ENCODE results near the gene WFDC5. TPM values are rescaled to one million over a fixed set of nuclear protein-coding genes. Genes with fewer than 3 reads are reported as not detected.

Gene WFDC5
- total and polyA plus RNA-seq, 2 experiments from 2014 or later = not detected

DNA sequence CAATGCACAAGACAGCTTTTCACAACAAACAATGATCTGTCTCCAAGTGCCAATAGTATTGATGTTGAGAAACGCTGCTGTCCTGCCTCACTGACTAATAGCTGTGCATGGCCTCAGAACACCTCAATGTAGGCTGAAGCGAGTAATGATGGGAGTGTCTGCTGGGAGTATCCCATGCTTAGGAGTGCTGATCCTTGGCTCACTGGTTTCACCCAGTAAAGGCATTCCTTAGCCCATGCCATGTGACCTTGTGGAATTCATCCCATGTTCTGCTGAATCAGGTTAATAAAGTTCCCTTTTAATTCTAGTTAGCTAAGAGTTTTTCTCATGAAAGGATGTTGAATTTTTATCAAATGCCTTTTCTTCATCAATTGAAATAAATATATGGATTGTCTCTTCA, 13.1 kb upstream of the WFDC5 start:
- TF ChIP-seq NANOG (IDR thresholded peaks at IDR 0.05; ENCODE audit: borderline replicate concordance) = no peak
- no peaks in the 10 kb centered on the region for H3K36me3 ChIP-seq (ENCODE audit: insufficient read depth)
- Mint-ChIP-seq H3K36me3 (ENCODE audit: low read depth) (no peaks in the 10 kb centered on the region), H3K4me1 (no peaks in the 10 kb centered on the region), H3K9me3 (no peaks in the 10 kb centered on the region), H3K27ac (no peak overlapping the region), H3K4me3 (no peak overlapping the region), H3K27me3 (ENCODE audit: insufficient read depth, low read depth, poor library complexity) (peaks cover 2% of the 10 kb centered on the region)
- no peaks in the 10 kb centered on the region for H3K9me2 ChIP-seq (ENCODE audit: insufficient read depth)
- H3F3A ChIP-seq (replicated peaks; ENCODE audit: low read depth) = no peaks in the 10 kb centered on the region
- H4K20me1 ChIP-seq (replicated peaks; ENCODE audit: insufficient read depth) = no peaks in the 10 kb centered on the region
- H3K79me2 ChIP-seq (replicated peaks; ENCODE audit: insufficient read depth) = no peaks in the 10 kb centered on the region
- no peaks in the 10 kb centered on the region for H3K27me3 ChIP-seq (ENCODE audit: insufficient read depth)
- H3K4me2 ChIP-seq = no peak overlapping the region
- no peaks in the 10 kb centered on the region for H3K4me1 ChIP-seq (ENCODE audit: insufficient read depth)
- H3K4me3 ChIP-seq = no peak overlapping the region
- H3K27ac ChIP-seq (ENCODE audit: low read depth) = no peak overlapping the region
- H2AFZ ChIP-seq = no peak overlapping the region
- peak; percentile 28 for DNase-seq (ENCODE audit: low spot score)
- peak; percentile 34; the same call in 1 of the 3 replicates for ATAC-seq

GRCh38 chr20:45124365-45124764, 9.4 kb upstream of the WFDC5 start, which contains the start of gene WFDC12:
Gene WFDC12 (minus strand): TSS chr20:45124465. CDS start chr20:45124447, 18 bp downstream.
- ATAC-seq (no peak), DNase-seq (ENCODE audit: low spot score) (no peak)
- Histone ChIP-seq H3K4me1 (ENCODE audit: insufficient read depth) (no peaks in the 10 kb centered on the region), H2AFZ (no peak within 1 kb of the TSS), H4K20me1 (replicated peaks; ENCODE audit: insufficient read depth) (no peaks in the 10 kb centered on the region), H3K36me3 (ENCODE audit: insufficient read depth) (no peaks in the 10 kb centered on the region), H3K27me3 (ENCODE audit: insufficient read depth) (no peaks in the 10 kb centered on the region), H3K4me2 (no peak within 1 kb of the TSS), H3K27ac (ENCODE audit: low read depth) (no peak within 1 kb of the TSS), H3K9me2 (ENCODE audit: insufficient read depth) (no peaks in the 10 kb centered on the region), H3K4me3 (no peak within 1 kb of the TSS), H3K79me2 (replicated peaks; ENCODE audit: insufficient read depth) (no peaks in the 10 kb centered on the region), H3F3A (replicated peaks; ENCODE audit: low read depth) (no peaks in the 10 kb centered on the region)
- no peaks in the 10 kb centered on the region for H3K4me1 Mint-ChIP-seq
- H3K9me3 Mint-ChIP-seq = no peaks in the 10 kb centered on the region
- no peak within 1 kb of the TSS for H3K27ac Mint-ChIP-seq
- no peak within 1 kb of the TSS for H3K4me3 Mint-ChIP-seq
- peaks cover 2% of the 10 kb centered on the region for H3K27me3 Mint-ChIP-seq (ENCODE audit: insufficient read depth, low read depth, poor library complexity)
- H3K36me3 Mint-ChIP-seq (ENCODE audit: low read depth) = no peaks in the 10 kb centered on the region
- TF ChIP-seq ZNF331 (CRISPR knock-in tag; IDR thresholded peaks at IDR 0.05; ENCODE audit: low read depth) (no peak), STAT1 (IDR thresholded peaks at IDR 0.05; ENCODE audit: unreplicated experiment) (no peak), CTCF (conservative IDR thresholded peaks at IDR 0.05; ENCODE audit: low read depth in 2 of 2) (no peak), EZH2 (IDR thresholded peaks at IDR 0.05; ENCODE audit: low read depth, unreplicated experiment) (no peak), POLR2AphosphoS5 (IDR thresholded peaks at IDR 0.05; ENCODE audit: low read depth) (no peak), NANOG (IDR thresholded peaks at IDR 0.05; ENCODE audit: borderline replicate concordance) (no peak), ZNF462 (CRISPR knock-in tag; IDR thresholded peaks at IDR 0.05) (no peak), REST (IDR thresholded peaks at IDR 0.05; ENCODE audit: unreplicated experiment) (no peak), CREB1 (CRISPR knock-in tag; IDR thresholded peaks at IDR 0.05; ENCODE audit: low read depth) (no peak)
- TF ChIP-seq, protein P1, sequence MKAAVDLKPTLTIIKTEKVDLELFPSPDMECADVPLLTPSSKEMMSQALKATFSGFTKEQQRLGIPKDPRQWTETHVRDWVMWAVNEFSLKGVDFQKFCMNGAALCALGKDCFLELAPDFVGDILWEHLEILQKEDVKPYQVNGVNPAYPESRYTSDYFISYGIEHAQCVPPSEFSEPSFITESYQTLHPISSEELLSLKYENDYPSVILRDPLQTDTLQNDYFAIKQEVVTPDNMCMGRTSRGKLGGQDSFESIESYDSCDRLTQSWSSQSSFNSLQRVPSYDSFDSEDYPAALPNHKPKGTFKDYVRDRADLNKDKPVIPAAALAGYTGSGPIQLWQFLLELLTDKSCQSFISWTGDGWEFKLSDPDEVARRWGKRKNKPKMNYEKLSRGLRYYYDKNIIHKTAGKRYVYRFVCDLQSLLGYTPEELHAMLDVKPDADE (IDR thresholded peaks at IDR 0.05) = no peak
